Mesenchymal stem cell (in vitro differentiated cells and primary cell): ENCODE results near the gene MYBPC2.

Experiments used
- DNase-seq: peaks from one replicate; pipeline ENCODE4 v3.0.0-alpha.2; 2013
- H2AFZ ChIP-seq: one replicate; pipeline ENCODE4 v1.6.1; 2013; ENCODE audit warnings: low read depth, mild to moderate bottlenecking, control low read depth, inconsistent platforms, low read length, moderate library complexity
- H2AK5ac ChIP-seq: 2 replicates; pipeline ENCODE4 v1.6.1; 2013; ENCODE audit warnings: low read length, moderate library complexity, mild to moderate bottlenecking, inconsistent platforms; ENCODE audit not compliant: severe bottlenecking
- H2BK120ac ChIP-seq: one replicate; pipeline ENCODE4 v1.6.1; 2013; ENCODE audit warnings: low read depth, mild to moderate bottlenecking, inconsistent platforms, low read length, moderate library complexity
- H2BK12ac ChIP-seq, 2 experiments: one replicate each; pipeline ENCODE4 v1.6.1; 2013; ENCODE audit warnings: inconsistent platforms in 2 of 2, low read length in 2 of 2, mild to moderate bottlenecking in 2 of 2, moderate library complexity in 2 of 2, control low read depth in 1 of 2
- H2BK15ac ChIP-seq: one replicate; pipeline ENCODE4 v1.6.1; 2013; ENCODE audit warnings: mild to moderate bottlenecking, low read depth, inconsistent platforms; ENCODE audit not compliant: poor library complexity, severe bottlenecking
- H2BK5ac ChIP-seq: 2 replicates; pipeline ENCODE4 v1.6.1; 2013; ENCODE audit warnings: low read depth, mild to moderate bottlenecking, low read length, control low read depth, inconsistent platforms; ENCODE audit not compliant: poor library complexity, severe bottlenecking
- H3K14ac ChIP-seq, 2 experiments: one replicate each; pipeline ENCODE4 v1.6.1; 2013; ENCODE audit warnings: inconsistent platforms in 2 of 2, low read length in 2 of 2, control low read depth in 1 of 2, mild to moderate bottlenecking in 1 of 2, moderate library complexity in 1 of 2
- H3K18ac ChIP-seq, 2 experiments: one replicate each; pipeline ENCODE4 v1.6.1; 2013; ENCODE audit warnings: inconsistent platforms in 2 of 2, low read length in 2 of 2, control low read depth in 1 of 2, low read depth in 1 of 2, mild to moderate bottlenecking in 1 of 2
- H3K23ac ChIP-seq, 2 experiments: one replicate each; pipeline ENCODE4 v1.6.1; 2013; ENCODE audit warnings: inconsistent platforms in 2 of 2, low read length in 2 of 2, mild to moderate bottlenecking in 2 of 2, moderate library complexity in 2 of 2, control low read depth in 1 of 2
- H3K27ac ChIP-seq: 2 replicates; pipeline ENCODE4 v1.5.1; 2013; ENCODE audit warnings: mild to moderate bottlenecking, moderate library complexity, low read length, control low read depth, inconsistent platforms; ENCODE audit not compliant: poor library complexity, severe bottlenecking
- H3K27me3 ChIP-seq, 2 experiments: 2 replicates each; pipeline versions ENCODE4 v1.6.1 to v1.7.0; 2013; ENCODE audit warnings: low read length in 2 of 2, mild to moderate bottlenecking in 2 of 2, moderate library complexity in 2 of 2, control low read depth in 1 of 2, inconsistent platforms in 1 of 2; ENCODE audit not compliant: control insufficient read depth in 1 of 2, insufficient read depth in 1 of 2
- H3K36me3 ChIP-seq, 2 experiments: 2 replicates each; pipeline versions ENCODE4 v1.6.1 to v1.7.0; 2013; ENCODE audit warnings: low read length in 2 of 2, control low read depth in 1 of 2, inconsistent platforms in 1 of 2, low read depth in 1 of 2, mild to moderate bottlenecking in 1 of 2; ENCODE audit not compliant: insufficient read depth in 2 of 2, control insufficient read depth in 1 of 2
- H3K4ac ChIP-seq, 2 experiments: one replicate each; pipeline ENCODE4 v1.6.1; 2013; ENCODE audit warnings: inconsistent platforms in 2 of 2, low read length in 2 of 2, mild to moderate bottlenecking in 2 of 2, moderate library complexity in 2 of 2, control low read depth in 1 of 2, low read depth in 1 of 2
- H3K4me1 ChIP-seq: 2 replicates; pipeline ENCODE4 v1.6.1; 2013; ENCODE audit warnings: low read depth, low read length, control low read depth; ENCODE audit not compliant: control insufficient read depth, insufficient read depth
- H3K4me2 ChIP-seq: 2 replicates; pipeline ENCODE4 v1.6.1; 2013; ENCODE audit warnings: low read length, mild to moderate bottlenecking, inconsistent platforms; ENCODE audit not compliant: poor library complexity, severe bottlenecking
- H3K4me3 ChIP-seq, 2 experiments: 2 replicates each; pipeline versions ENCODE4 v1.5.1 to v1.7.0; 2013; ENCODE audit warnings: low read length in 2 of 2, mild to moderate bottlenecking in 2 of 2, control low read depth in 1 of 2, low read depth in 1 of 2; ENCODE audit not compliant: insufficient read depth in 1 of 2
- H3K79me1 ChIP-seq: replicated peaks from 2 replicates; pipeline ENCODE4 v1.6.1; 2013; ENCODE audit warnings: mild to moderate bottlenecking, control low read depth, low read length, inconsistent platforms; ENCODE audit not compliant: poor library complexity, severe bottlenecking
- H3K9ac ChIP-seq: 2 replicates; pipeline ENCODE4 v1.7.0; 2013; ENCODE audit warnings: mild to moderate bottlenecking, low read length, moderate library complexity
- H3K9me3 ChIP-seq: 2 replicates; pipeline ENCODE4 v1.7.0; 2013; ENCODE audit warnings: mild to moderate bottlenecking, low read length; ENCODE audit not compliant: control insufficient read depth
- H4K8ac ChIP-seq: one replicate; pipeline ENCODE4 v1.6.1; 2013; ENCODE audit warnings: inconsistent platforms, mild to moderate bottlenecking, low read length, moderate library complexity
- H4K91ac ChIP-seq: one replicate; pipeline ENCODE4 v1.6.1; 2013; ENCODE audit warnings: mild to moderate bottlenecking, low read length, inconsistent platforms
- WGBS: methylation state at CpG from one replicate; pipeline ENCODE4 v1.1.7; 2013; ENCODE audit warnings: mixed read lengths; 5-methylcytosine and 5-hydroxymethylcytosine counted together

The MYBPC2 gene

GRCh38 chr19:50490991-50491472 is 58.3 kb downstream of the MYBPC2 start:
- Histone ChIP-seq H3K18ac (no peak overlapping the region), H3K14ac (no peak overlapping the region), H2BK12ac (no peak overlapping the region), H3K9ac (no peak overlapping the region), H3K4me3 (no peak overlapping the region), H2AK5ac (no peak overlapping the region), H3K4ac (no peak overlapping the region), H3K36me3 (peaks cover 0 to 11% of the 10 kb centered on the region in 2 experiments), H2BK120ac (no peak overlapping the region), H2AFZ (no peak overlapping the region), H3K9me3 (peaks cover 7% of the 10 kb centered on the region), H2BK5ac (no peak overlapping the region), H4K8ac (no peak overlapping the region), H3K4me2 (no peak overlapping the region), H3K4me1 (peaks cover 2% of the 10 kb centered on the region), H2BK15ac (no peak overlapping the region), H3K79me1 (peaks cover 1% of the 10 kb centered on the region), H3K23ac (no peak overlapping the region), H4K91ac (no peak overlapping the region), H3K27me3 (peaks cover 17 to 70% of the 10 kb centered on the region in 2 experiments), H3K27ac (no peak overlapping the region)
- 69% methylated on average over 26 of the region's 26 CpGs for WGBS
- no peak for DNase-seq

- peak; percentile 17 for DNase-seq
- no peak overlapping the region for H2BK5ac ChIP-seq
- peaks cover 0 to 14% of the 10 kb centered on the region in 2 experiments for H3K36me3 ChIP-seq
- no peak overlapping the region for H3K18ac ChIP-seq
- H3K79me1 ChIP-seq: peaks cover 1% of the 10 kb centered on the region
- H3K14ac ChIP-seq: no peak overlapping the region
- peaks cover 2% of the 10 kb centered on the region for H3K4me1 ChIP-seq
- H3K27me3 ChIP-seq: peaks cover 12 to 78% of the 10 kb centered on the region in 2 experiments
- no peak overlapping the region for H3K4ac ChIP-seq
- no peak overlapping the region for H3K23ac ChIP-seq
- H2BK120ac ChIP-seq: no peak overlapping the region
- H3K27ac ChIP-seq: no peak overlapping the region
- 17% methylated on average over 9 of the region's 12 CpGs for WGBS
- no peak overlapping the region for H3K4me3 ChIP-seq
- no peak overlapping the region for H3K9ac ChIP-seq
- peaks cover 2% of the 10 kb centered on the region for H3K9me3 ChIP-seq
- no peak overlapping the region for H4K91ac ChIP-seq
- no peak overlapping the region for H2BK15ac ChIP-seq
- H4K8ac ChIP-seq: no peak overlapping the region
- H2AK5ac ChIP-seq: no peak overlapping the region
- H2AFZ ChIP-seq: no peak overlapping the region
- H2BK12ac ChIP-seq: no peak overlapping the region
- H3K4me2 ChIP-seq: no peak overlapping the region
Observed at GRCh38 chr19:50492303-50493052, 59.8 kb downstream of the MYBPC2 start.

DNA sequence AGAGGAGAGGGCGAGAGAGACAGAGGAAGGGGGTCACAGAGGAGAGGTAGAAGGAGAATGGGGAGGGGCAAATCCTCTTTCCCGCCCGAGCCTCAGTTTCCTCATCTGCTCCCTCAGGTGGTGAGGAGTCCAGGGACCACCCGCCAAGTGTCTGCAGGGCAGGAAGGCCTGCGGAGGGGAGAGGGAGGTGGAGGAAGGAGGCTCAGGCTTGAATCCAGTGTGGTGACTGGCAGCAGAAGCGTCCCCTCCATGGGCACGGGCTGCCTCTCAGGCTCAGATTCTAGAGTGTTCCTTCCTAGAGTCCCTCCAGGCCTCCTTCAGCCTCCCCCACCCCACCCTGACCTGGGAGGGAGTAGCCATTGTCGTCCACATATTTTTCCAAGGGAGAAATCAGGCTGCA is 60.5 kb downstream of the MYBPC2 start:
- Histone ChIP-seq H3K9me3 (peaks cover 2% of the 10 kb centered on the region), H3K23ac (no peak overlapping the region), H3K18ac (no peak overlapping the region), H3K4me3 (no peak overlapping the region), H3K79me1 (peaks cover 1% of the 10 kb centered on the region), H3K27ac (no peak overlapping the region), H2AFZ (no peak overlapping the region), H3K4ac (no peak overlapping the region), H2BK120ac (no peak overlapping the region), H3K4me1 (peaks cover 2% of the 10 kb centered on the region), H3K14ac (no peak overlapping the region), H2BK15ac (no peak overlapping the region), H4K8ac (no peak overlapping the region), H2BK12ac (no peak overlapping the region), H3K9ac (no peak overlapping the region), H2BK5ac (no peak overlapping the region), H3K27me3 (peaks cover 14 to 81% of the 10 kb centered on the region in 2 experiments), H4K91ac (no peak overlapping the region), H3K4me2 (no peak overlapping the region), H2AK5ac (no peak overlapping the region), H3K36me3 (peaks cover 0 to 14% of the 10 kb centered on the region in 2 experiments)
- DNase-seq: no peak
- 59% methylated on average over 8 of the region's 8 CpGs for WGBS

DNA sequence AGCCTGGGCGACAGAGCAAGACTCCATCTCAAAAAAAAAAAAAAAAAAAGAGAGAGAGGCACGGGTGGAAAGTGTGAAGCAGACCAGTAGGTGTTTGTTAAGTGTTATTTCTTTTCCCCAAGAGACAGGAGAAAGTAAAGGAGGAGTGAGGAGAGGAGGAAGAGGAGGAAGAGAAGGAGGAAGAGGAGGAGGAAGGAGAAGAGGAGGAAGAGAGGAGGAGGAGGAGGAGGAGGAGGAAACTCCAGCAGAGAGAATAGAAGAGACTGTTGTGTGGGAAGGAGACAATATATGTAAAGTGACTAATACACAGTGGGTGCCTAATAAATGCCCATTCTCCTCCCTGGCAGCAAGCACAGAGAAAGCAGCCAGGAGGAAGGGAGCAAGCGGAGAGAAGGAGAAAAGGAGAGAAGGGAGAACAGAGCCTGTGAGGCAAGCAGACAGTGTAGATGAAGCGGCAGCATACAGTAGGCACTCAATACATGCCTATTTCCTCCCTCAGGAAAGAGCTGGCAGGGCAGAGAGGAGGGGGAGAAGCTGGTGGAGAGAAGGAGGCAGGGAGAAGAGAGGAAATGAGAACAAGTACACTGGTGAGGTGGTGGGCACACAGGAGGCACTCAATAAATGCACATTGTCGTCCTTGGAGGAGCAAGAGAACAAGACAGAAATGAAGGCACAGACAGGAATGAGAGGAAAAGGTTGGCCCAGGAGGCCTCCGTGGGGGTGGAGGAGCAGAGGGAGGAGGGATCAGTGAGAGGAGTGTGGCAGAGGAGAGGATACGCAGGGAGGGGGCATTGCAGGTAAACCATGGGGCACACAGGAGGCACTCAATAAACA is 61.7 kb downstream of the MYBPC2 start:
- Histone ChIP-seq H3K9me3 (peaks cover 2% of the 10 kb centered on the region), H2BK5ac (no peak overlapping the region), H3K4me3 (no peak overlapping the region), H2BK12ac (no peak overlapping the region), H4K91ac (no peak overlapping the region), H3K4me1 (no peaks in the 10 kb centered on the region), H4K8ac (no peak overlapping the region), H3K14ac (no peak overlapping the region), H3K27ac (no peak overlapping the region), H2AFZ (no peak overlapping the region), H3K23ac (no peak overlapping the region), H3K18ac (no peak overlapping the region), H3K27me3 (peaks cover 16 to 81% of the 10 kb centered on the region in 2 experiments), H3K4ac (no peak overlapping the region), H3K79me1 (peaks cover 1% of the 10 kb centered on the region), H2BK15ac (no peak overlapping the region), H2BK120ac (no peak overlapping the region), H2AK5ac (no peak overlapping the region), H3K4me2 (no peak overlapping the region), H3K9ac (no peak overlapping the region), H3K36me3 (peaks cover 0 to 13% of the 10 kb centered on the region in 2 experiments)
- DNase-seq: no peak
- WGBS: 66% methylated on average over 6 of the region's 7 CpGs
